ENCODE measurements around the gene BANF2. TPM values are rescaled to one million over a fixed set of nuclear protein-coding genes. Genes with fewer than 3 reads are reported as not detected.

The BANF2 gene
- total and polyA plus RNA-seq, 2 of the 13 experiments (the other 11 are each of a cell fraction or from before 2014, with no cell fraction given) = 0.35 TPM; not detected in 1

DNA sequence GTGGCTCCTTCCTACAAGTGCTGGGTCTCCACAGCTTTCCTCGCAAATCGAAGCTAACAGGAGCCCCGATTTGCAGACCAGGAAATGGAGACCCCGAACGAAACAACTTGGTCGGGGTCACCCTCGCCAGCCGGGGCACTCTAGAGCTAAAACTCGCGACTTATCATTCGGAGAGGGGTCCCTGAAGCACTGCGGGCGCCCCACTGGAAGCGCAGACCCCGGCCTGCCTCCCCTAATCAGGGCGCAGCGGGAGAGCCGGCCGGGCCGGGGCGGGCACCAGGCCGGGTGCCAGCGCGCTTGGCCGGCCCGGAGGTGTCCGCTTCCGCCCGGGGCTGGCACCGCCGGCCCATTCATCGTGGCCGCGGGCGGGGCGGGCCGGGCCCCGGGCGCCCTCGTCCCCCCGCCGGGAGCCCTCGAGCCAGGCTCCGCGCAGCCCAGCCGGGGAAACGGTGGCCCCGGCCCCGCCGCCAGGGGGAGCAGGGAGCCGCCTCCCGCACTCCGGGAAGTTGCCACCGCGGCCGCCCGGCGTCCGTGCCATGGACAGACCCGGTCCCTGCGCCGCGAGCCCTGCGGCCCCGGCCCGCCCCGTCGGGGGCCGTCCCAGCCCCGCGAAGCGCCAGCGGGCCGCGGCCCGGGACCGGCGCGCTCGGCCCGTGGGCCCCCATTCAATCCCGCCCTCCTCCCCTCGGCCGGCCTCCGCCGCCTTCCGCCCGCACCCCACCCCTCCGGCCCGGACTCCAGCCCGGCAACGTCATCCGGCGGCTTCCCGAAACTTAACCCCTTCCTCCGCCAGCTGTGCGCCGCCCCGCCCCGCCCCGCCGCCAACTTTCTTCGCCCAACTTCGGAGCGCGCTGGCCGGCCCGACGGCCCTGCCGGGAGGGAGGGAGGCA, 18.7 kb upstream of the BANF2 start (continued):
- TF ChIP-seq, protein P1, sequence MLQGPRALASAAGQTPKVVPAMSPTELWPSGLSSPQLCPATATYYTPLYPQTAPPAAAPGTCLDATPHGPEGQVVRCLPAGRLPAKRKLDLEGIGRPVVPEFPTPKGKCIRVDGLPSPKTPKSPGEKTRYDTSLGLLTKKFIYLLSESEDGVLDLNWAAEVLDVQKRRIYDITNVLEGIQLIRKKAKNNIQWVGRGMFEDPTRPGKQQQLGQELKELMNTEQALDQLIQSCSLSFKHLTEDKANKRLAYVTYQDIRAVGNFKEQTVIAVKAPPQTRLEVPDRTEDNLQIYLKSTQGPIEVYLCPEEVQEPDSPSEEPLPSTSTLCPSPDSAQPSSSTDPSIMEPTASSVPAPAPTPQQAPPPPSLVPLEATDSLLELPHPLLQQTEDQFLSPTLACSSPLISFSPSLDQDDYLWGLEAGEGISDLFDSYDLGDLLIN (CRISPR knock-in tag; IDR thresholded peaks at IDR 0.05; ENCODE audit: borderline replicate concordance) = no peak
- TF ChIP-seq SIN3B (IDR thresholded peaks at IDR 0.05; ENCODE audit: low read length) = 0 out of 2 replicates have a peak, but pooled peaks have one; percentile 14
- no peak for TF ChIP-seq EP300 (IDR thresholded peaks at IDR 0.05; ENCODE audit: low read depth in 2 of 2, low read length in 2 of 2)
- TF ChIP-seq EP300 (CRISPR knock-in tag; IDR thresholded peaks at IDR 0.05; ENCODE audit: borderline replicate concordance) = no peak
- TF ChIP-seq ZNF772 (CRISPR knock-in tag; IDR thresholded peaks at IDR 0.05) = no peak
- TF ChIP-seq ZNF672 (CRISPR knock-in tag; IDR thresholded peaks at IDR 0.05) = no peak
- 0 out of 2 replicates have a peak, but pooled peaks have one; percentile 36 for TF ChIP-seq ZNF850 (CRISPR knock-in tag; conservative IDR thresholded peaks at IDR 0.05)
- TF ChIP-seq, protein P2, sequence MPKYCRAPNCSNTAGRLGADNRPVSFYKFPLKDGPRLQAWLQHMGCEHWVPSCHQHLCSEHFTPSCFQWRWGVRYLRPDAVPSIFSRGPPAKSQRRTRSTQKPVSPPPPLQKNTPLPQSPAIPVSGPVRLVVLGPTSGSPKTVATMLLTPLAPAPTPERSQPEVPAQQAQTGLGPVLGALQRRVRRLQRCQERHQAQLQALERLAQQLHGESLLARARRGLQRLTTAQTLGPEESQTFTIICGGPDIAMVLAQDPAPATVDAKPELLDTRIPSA (CRISPR knock-in tag; IDR thresholded peaks at IDR 0.05; ENCODE audit: borderline replicate concordance) = no peak
- no peak for TF ChIP-seq ZNF792 (CRISPR knock-in tag; IDR thresholded peaks at IDR 0.05)
- TF ChIP-seq ZNF816 (CRISPR knock-in tag; IDR thresholded peaks at IDR 0.05; ENCODE audit: borderline replicate concordance) = 0 out of 2 replicates have a peak, but pooled peaks have one; percentile 39
- TF ChIP-seq ZFYVE20 (CRISPR knock-in tag; IDR thresholded peaks at IDR 0.05; ENCODE audit: borderline replicate concordance, low read depth) = no peak
- TF ChIP-seq FOSL2 (CRISPR knock-in tag; IDR thresholded peaks at IDR 0.05) = peak; percentile 16; the same call in 1 of the 2 replicates
- 0 out of 2 replicates have a peak, but pooled peaks have one; percentile 61 for TF ChIP-seq MED13 (CRISPR knock-in tag; IDR thresholded peaks at IDR 0.05)
- no peak for TF ChIP-seq ZNF761 (CRISPR knock-in tag; conservative IDR thresholded peaks at IDR 0.05)
- no peak for TF ChIP-seq ZNF567 (CRISPR knock-in tag; IDR thresholded peaks at IDR 0.05; ENCODE audit: borderline replicate concordance)
- peak; percentile 83 for TF ChIP-seq STAG1 (CRISPR knock-in tag; IDR thresholded peaks at IDR 0.05)
- TF ChIP-seq ZSCAN22 (CRISPR knock-in tag; IDR thresholded peaks at IDR 0.05) = no peak
- 0 out of 2 replicates have a peak, but pooled peaks have one; percentile 38 for TF ChIP-seq RXRA (CRISPR knock-in tag; IDR thresholded peaks at IDR 0.05)
- TF ChIP-seq, protein P3, sequence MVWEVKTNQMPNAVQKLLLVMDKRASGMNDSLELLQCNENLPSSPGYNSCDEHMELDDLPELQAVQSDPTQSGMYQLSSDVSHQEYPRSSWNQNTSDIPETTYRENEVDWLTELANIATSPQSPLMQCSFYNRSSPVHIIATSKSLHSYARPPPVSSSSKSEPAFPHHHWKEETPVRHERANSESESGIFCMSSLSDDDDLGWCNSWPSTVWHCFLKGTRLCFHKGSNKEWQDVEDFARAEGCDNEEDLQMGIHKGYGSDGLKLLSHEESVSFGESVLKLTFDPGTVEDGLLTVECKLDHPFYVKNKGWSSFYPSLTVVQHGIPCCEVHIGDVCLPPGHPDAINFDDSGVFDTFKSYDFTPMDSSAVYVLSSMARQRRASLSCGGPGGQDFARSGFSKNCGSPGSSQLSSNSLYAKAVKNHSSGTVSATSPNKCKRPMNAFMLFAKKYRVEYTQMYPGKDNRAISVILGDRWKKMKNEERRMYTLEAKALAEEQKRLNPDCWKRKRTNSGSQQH (CRISPR knock-in tag; IDR thresholded peaks at IDR 0.05; ENCODE audit: low read depth) = peak; percentile 53
- TF ChIP-seq MAF1 (CRISPR knock-in tag; IDR thresholded peaks at IDR 0.05; ENCODE audit: borderline replicate concordance) = no peak
- TF ChIP-seq ZNF143 (CRISPR knock-in tag; IDR thresholded peaks at IDR 0.05) = no peak
- TF ChIP-seq, protein P4, sequence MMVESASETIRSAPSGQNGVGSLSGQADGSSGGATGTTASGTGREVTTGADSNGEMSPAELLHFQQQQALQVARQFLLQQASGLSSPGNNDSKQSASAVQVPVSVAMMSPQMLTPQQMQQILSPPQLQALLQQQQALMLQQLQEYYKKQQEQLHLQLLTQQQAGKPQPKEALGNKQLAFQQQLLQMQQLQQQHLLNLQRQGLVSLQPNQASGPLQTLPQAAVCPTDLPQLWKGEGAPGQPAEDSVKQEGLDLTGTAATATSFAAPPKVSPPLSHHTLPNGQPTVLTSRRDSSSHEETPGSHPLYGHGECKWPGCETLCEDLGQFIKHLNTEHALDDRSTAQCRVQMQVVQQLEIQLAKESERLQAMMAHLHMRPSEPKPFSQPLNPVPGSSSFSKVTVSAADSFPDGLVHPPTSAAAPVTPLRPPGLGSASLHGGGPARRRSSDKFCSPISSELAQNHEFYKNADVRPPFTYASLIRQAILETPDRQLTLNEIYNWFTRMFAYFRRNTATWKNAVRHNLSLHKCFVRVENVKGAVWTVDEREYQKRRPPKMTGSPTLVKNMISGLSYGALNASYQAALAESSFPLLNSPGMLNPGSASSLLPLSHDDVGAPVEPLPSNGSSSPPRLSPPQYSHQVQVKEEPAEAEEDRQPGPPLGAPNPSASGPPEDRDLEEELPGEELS (CRISPR knock-in tag; IDR thresholded peaks at IDR 0.05) = no peak
- TF ChIP-seq CCDC6 (CRISPR knock-in tag; IDR thresholded peaks at IDR 0.05) = peak; percentile 78; the same call in 1 of the 2 replicates
- TF ChIP-seq, protein P5, sequence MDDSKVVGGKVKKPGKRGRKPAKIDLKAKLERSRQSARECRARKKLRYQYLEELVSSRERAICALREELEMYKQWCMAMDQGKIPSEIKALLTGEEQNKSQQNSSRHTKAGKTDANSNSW (CRISPR knock-in tag; IDR thresholded peaks at IDR 0.05; ENCODE audit: borderline replicate concordance) = peak; percentile 79; the same call in 1 of the 2 replicates
- no peak for TF ChIP-seq ZNF383 (CRISPR knock-in tag; IDR thresholded peaks at IDR 0.05; ENCODE audit: borderline replicate concordance)

Measured in HepG2 (cell line).